Heart left ventricle (tissue), 16 donors: ENCODE data around the gene ABHD17A. TPM values are rescaled to one million over a fixed set of nuclear protein-coding genes. Genes with fewer than 3 reads are reported as not detected.

Experiments used
- ATAC-seq, 4 donors: fragments of 200-7000 bp; cut with Tn5 transposase; one replicate each; pipeline ENCODE4 v1.9.1; 2020 to 2022; ENCODE audit warnings: moderate library complexity in 4 of 4, mild to moderate bottlenecking in 3 of 4, moderate number of reproducible peaks in 1 of 4
- DNase-seq, 5 donors: peaks; one replicate each; pipeline ENCODE4 v3.0.0-alpha.2; 2020
- H3K27ac ChIP-seq, 12 donors: fragments of 200-600 bp; sonication (generic) in 4 of 12; one replicate each; pipeline versions ENCODE4 v1.5.0 to v1.8.0; 2016 to 2022; ENCODE audit warnings: mild to moderate bottlenecking in 2 of 12
- H3K27me3 ChIP-seq, 9 donors: fragments of 200-600 bp; sonication (generic) in 2 of 9; one replicate each; pipeline versions ENCODE4 v1.5.1 to v1.8.0; 2016 to 2022; ENCODE audit warnings: mild to moderate bottlenecking in 3 of 9
- H3K36me3 ChIP-seq, 9 donors: fragments of 200-600 bp; sonication (generic) in 2 of 9; one replicate each; pipeline versions ENCODE4 v1.5.0 to v1.8.0; 2018 to 2022; ENCODE audit warnings: mild to moderate bottlenecking in 2 of 9
- H3K4me1 ChIP-seq, 12 donors: fragments of 200-600 bp; sonication (generic) in 4 of 12; one replicate each; pipeline versions ENCODE4 v1.5.0 to v1.8.0; 2016 to 2022; ENCODE audit warnings: mild to moderate bottlenecking in 3 of 12
- H3K4me3 ChIP-seq, 12 donors: fragments of 200-600 bp; sonication (generic) in 4 of 12; one replicate each; pipeline versions ENCODE4 v1.5.0 to v1.8.0; 2017 to 2022; ENCODE audit warnings: mild to moderate bottlenecking in 9 of 12, moderate library complexity in 4 of 12
- H3K9me3 ChIP-seq, 12 donors: fragments of 200-600 bp; sonication (generic) in 4 of 12; one replicate each; pipeline versions ENCODE4 v1.5.0 to v1.8.0; 2016 to 2022; ENCODE audit warnings: mild to moderate bottlenecking in 1 of 12
- CTCF ChIP-seq, 12 donors: fragments of 200-600 bp; sonication (generic) in 4 of 12; IDR thresholded peaks; one replicate each; pipeline versions ENCODE4 v1.5.0 to v1.8.0; 2018 to 2022; ENCODE audit warnings: antibody characterized with exemption in 12 of 12, mild to moderate bottlenecking in 5 of 12
- POLR2A ChIP-seq, 2 donors: fragments of 450-650 bp; IDR thresholded peaks; one replicate each; pipeline ENCODE4 v1.6.1; 2017; ENCODE audit warnings: antibody characterized with exemption in 2 of 2, mild to moderate bottlenecking in 2 of 2, moderate library complexity in 2 of 2
- WGBS, 4 donors: extraction: QIAGEN DNeasy Blood & Tissue Kit in 2 of 4; methylation state at CpG; one replicate each; pipeline versions ENCODE4 v1.1.5 to v1.1.7; 2013 to 2018; 5-methylcytosine and 5-hydroxymethylcytosine counted together
- intact Hi-C, 10 donors: fragments of 100-400 bp; cut with DNase I; formaldehyde crosslinking; loops; one replicate each; pipeline versions ENCODE4 v1.11.1 to v1.14.2; 2022
- polyA plus RNA-seq, 2 donors: library from polyadenylated mRNA; stranded (reverse); fragments of 200-250 nt; gene quantifications; one replicate each; pipeline ENCODE4 v1.2.3, GENCODE V29; 2013
- total RNA-seq, 9 donors: library from RNA; depleted of rRNA in 2 of 9; stranded (reverse); fragments of >200 nt in 2 of 9; fragmentation: NEBNext Ultra II Directional in 3 of 9; extraction: Animal tissue kit (Norgen Biotek cat#: 25700) in 3 of 9; gene quantifications; one replicate each; pipeline versions ENCODE4 v1.1.0 to v1.2.4, GENCODE V29; 2016 to 2023
- donor health status: ischemic (EF 13 %, LVEDD 7.1; RV severe dilation, severe dysfunction).
- donor health status: healthy with polysubstance abuse.
- donor health status: DM: no; HTN: yes; CAD: no.
- donor health status: DM: no; HTN: no; CAD: no.
- donor health status: ischemic (EF 25% LVEDD 6.9; RV normal size, moderate dysfunction).
- donor health status: ischemic (EF 25% LVEDD 5.7; RV mildly dilated, moderate dysfunction).
- donor health status: healthy.
- donor health status: DM: yes; HTN: yes; CAD: no.
- donor health status: ischemic (EF 35%, LVEDD 5.7; RV mildly dilated, moderate dysfunction).
- donor health status: nonischemic (EF 11% LVEDD 7.7; RV severe dilation, severe dysfunction).
- donor health status: DM: yes; HTN: yes; CAD: no.
- donor health status: PGD.
- donor health status: ischemic (EF 29% LVEDD 5.4; RV normal size, mild dysfunction).
- donor health status: nonischemic (EF 23%, LVEDD 6.1; RV moderate dilation, normal function).

ABHD17A gene
- total and polyA plus RNA-seq, 11 donors, result 48.5 to 121 (median 59.2) TPM

DNA sequence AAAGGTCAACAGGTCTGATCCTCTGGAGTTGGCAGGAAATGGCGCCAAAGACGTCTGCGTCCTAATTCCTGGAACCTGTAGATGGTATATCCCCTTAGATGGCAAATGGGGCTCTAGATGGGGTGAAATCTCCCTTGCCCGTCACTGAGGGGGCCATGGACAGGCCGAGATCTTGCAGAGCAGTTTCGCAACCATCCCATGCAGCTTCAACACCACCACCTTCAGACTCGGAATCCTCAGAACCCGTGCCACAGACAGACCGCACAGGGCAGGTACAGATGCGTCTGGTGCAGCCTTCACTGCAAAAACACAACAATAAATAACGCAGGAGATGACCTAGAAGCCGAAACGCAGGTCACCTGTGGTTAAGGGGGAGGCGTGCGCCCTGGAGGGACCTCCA lies 54.7 kb downstream of the ABHD17A start:
- H3K9me3 ChIP-seq, result no peaks in the 10 kb centered on the region
- H3K36me3 ChIP-seq, result peaks cover 0 to 36% (median 22%) of the 10 kb centered on the region in 9 donors
- DNase-seq, result no peak
- H3K27me3 ChIP-seq, result no peaks in the 10 kb centered on the region
- peaks cover 0 to 35% (median 8%) of the 10 kb centered on the region in 12 donors for H3K4me1 ChIP-seq
- TF ChIP-seq CTCF (IDR thresholded peaks at IDR 0.05), result no peak
- TF ChIP-seq POLR2A (IDR thresholded peaks at IDR 0.05), result no peak
- 92 to 94% (median 94%) methylated on average over 15 of the region's 15 CpGs for WGBS, 4 donors
- ATAC-seq, result no peak
- intact Hi-C loops, result no loop called here
- no peak overlapping the region for H3K27ac ChIP-seq
- H3K4me3 ChIP-seq, result no peak overlapping the region

DNA sequence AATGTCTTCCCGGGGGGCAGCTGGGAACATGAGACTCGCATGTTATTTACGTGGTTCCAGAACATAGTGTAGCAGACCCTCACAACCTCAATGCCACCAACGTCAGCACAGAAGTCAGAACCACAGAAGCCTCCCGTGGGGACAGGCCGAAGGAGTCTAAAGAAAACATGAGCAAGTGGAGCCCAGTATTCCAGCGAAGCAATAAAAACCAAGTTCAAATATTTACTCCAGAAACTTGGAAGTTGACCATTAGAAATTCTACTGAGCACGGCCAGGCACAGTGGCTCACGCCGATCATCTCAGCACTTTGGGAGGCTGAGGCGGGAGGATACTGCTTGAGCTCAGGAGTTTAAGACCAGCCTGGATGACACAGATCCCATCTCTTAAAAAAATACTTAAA lies 55.3 kb downstream of the ABHD17A start:
- no peak for TF ChIP-seq POLR2A (IDR thresholded peaks at IDR 0.05)
- TF ChIP-seq CTCF (IDR thresholded peaks at IDR 0.05), result no peak
- Histone ChIP-seq H3K4me3 (no peak overlapping the region), H3K27me3 (no peaks in the 10 kb centered on the region), H3K27ac (no peak overlapping the region), H3K36me3 (peaks cover 0 to 42% (median 22%) of the 10 kb centered on the region in 9 donors), H3K4me1 (peaks cover 0 to 31% (median 7%) of the 10 kb centered on the region in 12 donors), H3K9me3 (no peaks in the 10 kb centered on the region)
- no peak for ATAC-seq
- WGBS, 4 donors, result 84 to 94% (median 90%) methylated on average over 11 of the region's 11 CpGs
- no peak for DNase-seq
- intact Hi-C loops, result loop anchor here in 4 of 10 donors (5.0 to 10.0 kb wide), 4 partner anchors 43 to 285 kb away; no protein-coding TSS in a partner anchor

DNA sequence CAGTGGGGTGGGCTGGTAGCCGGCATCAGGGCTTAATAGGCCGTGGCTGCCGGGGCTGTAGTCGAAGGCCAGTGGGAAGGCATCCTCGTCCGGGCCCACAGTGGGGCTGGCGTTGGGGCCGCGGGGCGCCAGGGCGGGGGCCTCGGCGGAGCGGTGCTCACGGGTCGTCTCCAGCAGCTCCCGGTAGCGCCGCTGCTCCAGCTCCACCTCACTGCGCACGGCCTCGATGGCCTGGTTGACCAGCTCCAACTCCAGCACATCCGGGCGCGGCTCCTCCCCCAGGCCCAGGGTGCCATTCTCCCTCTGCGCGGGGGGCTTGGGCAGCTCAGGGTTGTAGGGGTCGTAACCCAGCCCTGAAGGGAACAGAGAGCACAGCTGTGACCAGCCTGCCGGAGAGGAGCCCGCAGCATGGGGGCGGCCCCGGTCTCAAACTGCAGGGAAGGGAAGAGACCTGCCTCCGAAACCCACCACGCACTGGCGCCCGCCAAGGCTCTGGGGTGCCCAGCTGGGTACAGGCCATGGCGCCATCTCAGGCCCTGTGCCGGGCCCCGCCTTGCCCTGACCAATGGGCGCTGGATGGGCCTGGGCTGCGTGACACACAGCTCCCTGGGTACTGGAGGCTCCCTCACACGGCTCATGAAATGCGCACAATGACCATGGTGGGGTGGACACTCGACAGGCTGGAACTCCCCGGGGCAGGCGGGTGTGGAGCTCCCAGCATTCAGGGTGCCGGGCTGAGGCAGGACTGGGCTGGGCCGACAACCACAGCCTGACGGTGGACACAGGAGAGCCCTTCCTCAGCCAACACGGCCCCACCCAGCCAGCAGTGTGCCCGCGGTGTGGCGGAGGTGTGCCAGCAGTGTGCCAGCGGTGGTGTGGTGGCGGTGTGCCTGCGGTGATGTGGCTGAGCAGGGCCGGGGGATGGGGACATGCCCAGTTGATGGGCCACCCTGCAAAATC lies 56.7 kb downstream of the ABHD17A start:
- no peak for TF ChIP-seq CTCF (IDR thresholded peaks at IDR 0.05)
- TF ChIP-seq POLR2A (IDR thresholded peaks at IDR 0.05), result no peak
- Histone ChIP-seq H3K36me3 (peaks cover 0 to 56% (median 34%) of the 10 kb centered on the region in 9 donors), H3K4me3 (no peak overlapping the region), H3K27me3 (no peaks in the 10 kb centered on the region), H3K4me1 (peaks cover 0 to 17% (median 5%) of the 10 kb centered on the region in 12 donors), H3K27ac (peak overlapping the region in 1 of 12 donors; percentile 8), H3K9me3 (no peaks in the 10 kb centered on the region)
- WGBS, 4 donors, result 90 to 98% (median 94%) methylated on average over 26 to 57 of the region's 57 CpGs
- ATAC-seq (no peak), DNase-seq (no peak)
- intact Hi-C loops, result loop anchor here in 4 of 10 donors (5.0 to 10.0 kb wide), 4 partner anchors 41 to 284 kb away; no protein-coding TSS in a partner anchor
